HG03342 (cell line): Measurements from ENCODE around the gene MYH7B.

Experiments
- ATAC-seq: cut with Tn5 transposase; IDR thresholded peaks from one replicate; pipeline ENCODE4 v1.9.1; 2021; ENCODE audit warnings: mild to moderate bottlenecking, moderate library complexity; ENCODE audit not compliant: unreplicated experiment

MYH7B gene

GRCh38 chr20:34955231-34956040 lies at the start of gene MYH7B, which contains the start of gene GSS:
Gene MYH7B (plus strand): TSS chr20:34955868. CDS start chr20:34978006, 22,138 bp downstream.
Gene GSS (minus strand): TSS chr20:34955806. CDS start chr20:34951852, 3,954 bp downstream.
- ATAC-seq: peak; percentile 81

DNA sequence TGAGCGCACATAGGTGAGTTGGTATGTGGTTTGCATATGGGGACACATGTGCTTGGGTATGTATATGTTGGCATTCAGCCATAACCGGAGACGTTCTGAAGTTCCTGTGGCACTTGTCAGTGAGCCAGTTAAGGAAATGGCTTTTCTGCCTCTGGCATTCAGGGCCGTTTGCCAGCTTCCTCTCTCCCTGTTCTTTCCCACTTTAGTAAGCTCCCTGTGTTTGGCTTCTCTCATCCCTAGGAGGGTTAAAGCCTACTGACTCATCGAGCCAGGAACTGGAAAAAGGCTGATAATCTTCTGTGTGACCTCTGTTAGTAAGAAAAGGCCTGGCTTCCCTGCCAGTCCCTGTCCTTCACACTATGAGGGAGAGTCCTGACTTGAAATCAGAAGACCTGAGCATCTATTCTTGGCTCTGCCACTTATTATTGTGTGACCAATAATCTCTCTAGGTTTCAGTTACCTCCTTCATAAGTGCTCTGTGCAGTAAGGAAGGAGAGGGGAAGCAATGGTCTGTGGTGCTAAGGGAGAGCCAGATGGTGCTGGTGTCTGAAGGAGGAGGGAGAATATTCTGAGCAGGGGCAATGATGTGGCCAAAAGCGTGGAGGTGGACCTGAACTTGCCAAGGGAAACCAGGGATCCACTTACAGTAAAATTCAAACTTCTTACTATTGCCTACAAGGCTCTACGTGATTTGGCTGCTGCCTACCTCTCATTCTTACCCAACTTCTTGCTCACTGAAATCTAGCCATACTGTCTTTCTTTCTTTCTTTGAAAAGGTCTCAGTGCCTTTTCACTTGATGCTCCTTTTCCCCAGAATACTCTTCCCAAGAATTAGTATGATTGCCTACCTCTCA lies 47.8 kb upstream of the MYH7B start:
- ATAC-seq: no peak

GRCh38 chr20:34915131-34915530 lies 40.5 kb upstream of the MYH7B start:
- no peak for ATAC-seq

GRCh38 chr20:34915749-34916455 lies 39.8 kb upstream of the MYH7B start:
- ATAC-seq: no peak

- no peak for ATAC-seq
Measured at GRCh38 chr20:34916774-34917354, 38.8 kb upstream of the MYH7B start.

- ATAC-seq: no peak
Measured at GRCh38 chr20:34920055-34920454, 35.6 kb upstream of the MYH7B start.

DNA sequence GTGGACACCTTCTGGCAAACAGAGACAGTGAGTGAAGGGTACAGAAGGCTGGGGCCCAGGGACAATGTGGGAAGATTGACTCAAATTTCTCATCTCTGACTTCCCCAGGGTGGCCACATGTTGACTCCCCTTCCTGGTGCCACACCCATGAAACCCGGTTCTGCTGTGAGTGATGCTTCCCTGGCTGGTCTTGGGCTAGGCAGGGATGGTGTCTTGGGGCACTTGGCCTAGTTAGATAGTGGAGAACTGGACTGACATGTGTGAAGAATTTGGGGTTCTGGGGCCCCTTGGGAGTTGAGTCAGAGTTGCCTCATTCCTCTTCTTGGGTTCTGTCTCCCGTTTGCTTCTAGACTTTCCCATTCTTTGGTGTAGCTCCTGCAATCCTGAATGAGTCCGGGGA lies 34.2 kb upstream of the MYH7B start:
- no peak for ATAC-seq

DNA sequence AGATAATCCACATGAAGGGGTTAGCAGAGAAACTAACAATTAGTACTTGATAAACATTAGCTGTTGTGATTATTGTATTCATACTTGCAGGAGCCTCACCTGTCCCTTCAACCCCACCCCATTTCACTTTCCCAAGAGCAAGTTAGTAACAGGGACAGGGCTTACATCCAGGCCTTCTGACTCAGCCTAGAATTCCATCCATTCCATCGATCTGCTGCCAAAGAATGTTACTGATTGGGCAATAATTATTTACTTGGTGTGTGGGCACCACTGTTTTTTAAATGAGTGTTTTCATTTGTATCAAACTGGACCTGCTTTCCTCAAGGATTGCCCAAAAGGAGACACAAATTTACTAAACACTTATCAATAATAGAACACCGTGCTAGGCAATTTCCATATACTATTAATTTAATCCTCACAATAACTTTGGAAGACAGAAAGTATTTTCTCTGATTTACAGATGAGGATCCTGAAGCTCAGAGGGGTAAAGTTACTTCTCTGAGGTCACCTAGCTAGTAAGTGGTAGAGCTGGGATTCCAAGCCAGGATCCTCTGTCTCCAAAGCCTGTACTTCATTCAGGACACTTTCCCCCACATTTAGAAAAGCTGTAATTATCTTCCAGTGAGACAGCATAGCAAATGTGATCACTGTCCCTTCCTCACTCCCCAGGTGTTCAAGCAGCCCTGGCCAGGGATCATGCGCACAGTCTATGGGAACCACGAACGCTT lies 32.9 kb upstream of the MYH7B start:
- no peak for ATAC-seq

- ATAC-seq: no peak
Measured at GRCh38 chr20:34923414-34923813, 32.3 kb upstream of the MYH7B start.

- ATAC-seq: no peak
Measured at GRCh38 chr20:34925341-34925740, 30.3 kb upstream of the MYH7B start.

DNA sequence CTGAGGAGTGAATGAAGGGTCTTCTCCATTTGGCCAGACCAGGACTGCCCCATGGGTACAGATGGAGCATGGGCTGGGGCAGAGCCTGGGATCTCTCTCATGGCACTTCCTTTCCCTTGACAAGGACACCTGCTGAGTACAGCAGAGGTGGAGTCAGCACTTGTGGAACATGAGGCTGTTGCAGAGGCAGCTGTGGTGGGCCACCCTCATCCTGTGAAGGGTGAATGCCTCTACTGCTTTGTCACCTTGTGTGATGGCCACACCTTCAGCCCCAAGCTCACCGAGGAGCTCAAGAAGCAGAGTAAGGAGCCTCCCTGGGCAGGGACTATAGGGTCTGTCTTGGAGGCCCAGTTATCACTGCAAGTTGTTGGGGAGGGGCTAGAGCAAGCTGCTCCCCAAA lies 29.7 kb upstream of the MYH7B start:
- ATAC-seq: no peak

DNA sequence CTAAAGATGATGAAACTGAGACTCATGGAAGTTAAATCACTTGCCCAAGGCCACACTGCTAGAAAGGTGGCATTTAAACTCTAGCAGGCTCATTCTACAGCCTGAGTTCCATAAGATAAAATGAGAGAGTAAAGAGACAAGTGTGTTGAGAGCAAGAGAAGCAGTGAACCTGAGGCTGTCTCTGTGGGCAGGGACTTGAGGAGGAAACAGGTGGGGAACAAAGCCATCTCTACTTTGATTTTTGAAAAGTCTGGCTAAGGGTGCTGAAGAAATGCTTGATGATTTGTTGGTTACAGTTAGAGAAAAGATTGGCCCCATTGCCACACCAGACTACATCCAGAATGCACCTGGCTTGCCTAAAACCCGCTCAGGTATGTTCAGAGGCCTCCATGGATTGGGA lies 29.1 kb upstream of the MYH7B start:
- no peak for ATAC-seq

- no peak for ATAC-seq
Measured at GRCh38 chr20:34927736-34928135, 27.9 kb upstream of the MYH7B start.

GRCh38 chr20:34928411-34928810 lies 27.3 kb upstream of the MYH7B start:
- no peak for ATAC-seq

GRCh38 chr20:34931771-34932170 lies 23.9 kb upstream of the MYH7B start:
- no peak for ATAC-seq

DNA sequence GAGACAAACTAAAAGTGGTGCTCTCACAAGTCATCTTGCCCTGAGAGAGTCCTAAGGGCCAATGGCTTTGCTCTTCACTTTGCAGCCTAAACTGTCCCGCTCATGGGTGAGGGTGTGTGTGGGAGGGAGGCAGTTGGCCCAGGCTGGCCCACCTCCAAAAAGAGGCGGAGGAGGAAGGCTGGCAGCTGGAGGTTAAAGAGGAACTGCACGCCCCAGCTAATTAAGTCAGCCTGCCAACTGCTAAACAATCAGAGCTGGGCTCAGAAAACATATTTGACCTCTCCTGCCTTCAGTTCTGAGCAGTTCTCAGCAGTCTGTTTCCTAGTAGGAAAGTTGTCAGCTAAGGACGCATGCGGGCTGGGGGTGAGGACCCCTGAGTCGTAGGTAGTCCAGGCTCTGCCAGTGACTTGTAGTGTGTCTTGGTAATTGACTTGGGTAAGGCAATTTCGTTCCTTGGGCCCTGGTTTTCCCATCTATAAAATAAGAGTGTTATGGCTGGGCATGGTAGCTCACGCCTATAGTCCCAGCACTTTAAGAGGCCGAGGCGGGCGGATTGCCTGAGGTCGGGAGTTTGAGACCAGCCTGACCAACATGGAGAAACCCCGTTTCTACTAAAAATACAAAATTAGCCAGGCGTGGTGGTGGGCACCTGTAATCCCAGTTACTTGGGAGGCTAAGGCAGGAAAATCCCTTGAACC lies 17.1 kb upstream of the MYH7B start:
- no peak for ATAC-seq

GRCh38 chr20:34940081-34940481 lies 15.6 kb upstream of the MYH7B start:
- ATAC-seq: no peak

GRCh38 chr20:34941226-34941625 lies 14.4 kb upstream of the MYH7B start:
- no peak for ATAC-seq

DNA sequence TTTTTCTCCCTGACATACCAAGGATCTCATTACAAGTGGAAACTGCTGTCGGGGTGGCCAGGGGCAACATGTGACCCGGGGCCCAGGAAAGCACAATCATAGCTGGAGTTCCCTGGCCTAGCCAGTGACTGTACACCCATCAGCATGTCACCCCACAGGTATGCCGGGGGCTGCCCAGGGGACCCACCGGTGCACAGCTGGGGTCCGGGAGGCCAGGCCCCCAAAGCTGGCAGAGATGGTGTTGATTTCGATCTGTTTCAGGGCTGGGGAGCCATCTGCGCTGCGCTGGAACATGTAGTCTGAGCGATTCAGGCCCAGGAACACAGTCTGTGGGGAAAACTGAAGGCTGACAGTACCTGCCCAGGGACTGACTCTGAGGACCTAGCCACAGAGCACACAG lies 13.4 kb upstream of the MYH7B start:
- ATAC-seq: no peak
